Fibroblast of pulmonary artery (primary cell): Measurements from ENCODE around the gene ILRUN.
"Not testable (repeated sequence)": the region's sequence is repeated elsewhere in the genome, so short reads cannot be mapped to it uniquely, and the experiment has no call there.

Experiments used
- DNase-seq: peaks from one replicate; pipeline ENCODE4 v3.0.0-alpha.2; 2010; ENCODE audit warnings: low read depth
- H3K4me3 ChIP-seq: replicated peaks from 2 replicates; pipeline ENCODE4 v1.5.1; 2011; ENCODE audit warnings: low read depth, mild to moderate bottlenecking, control low read depth, low read length, moderate library complexity
- TF ChIP-seq, protein P1 (sequence below): IDR thresholded peaks from 2 replicates; pipeline ENCODE4 v1.5.1; 2011; ENCODE audit warnings: mild to moderate bottlenecking, control low read depth, low read length, inconsistent platforms; ENCODE audit errors: missing control alignments

Gene ILRUN

DNA sequence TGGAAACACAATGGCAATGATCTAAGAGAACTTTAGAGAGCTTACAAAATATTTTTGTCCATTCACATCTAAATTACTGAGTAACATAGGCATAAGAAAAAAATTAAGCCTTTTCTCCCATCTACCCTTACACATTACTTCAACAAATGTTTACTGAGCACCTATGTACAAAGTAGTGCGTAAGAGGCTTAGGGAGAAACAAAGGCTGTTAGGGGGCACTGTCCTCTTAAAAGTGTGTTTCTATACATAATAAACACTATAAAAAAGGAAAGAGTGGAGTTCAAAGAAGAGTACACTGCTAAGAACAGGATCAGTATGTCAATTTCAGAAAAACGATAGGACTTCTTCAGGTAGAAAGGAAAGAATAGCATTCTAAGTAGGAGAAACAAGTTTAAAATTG lies 12.2 kb downstream of the ILRUN start:
- DNase-seq: no peak
- TF ChIP-seq, protein P1, sequence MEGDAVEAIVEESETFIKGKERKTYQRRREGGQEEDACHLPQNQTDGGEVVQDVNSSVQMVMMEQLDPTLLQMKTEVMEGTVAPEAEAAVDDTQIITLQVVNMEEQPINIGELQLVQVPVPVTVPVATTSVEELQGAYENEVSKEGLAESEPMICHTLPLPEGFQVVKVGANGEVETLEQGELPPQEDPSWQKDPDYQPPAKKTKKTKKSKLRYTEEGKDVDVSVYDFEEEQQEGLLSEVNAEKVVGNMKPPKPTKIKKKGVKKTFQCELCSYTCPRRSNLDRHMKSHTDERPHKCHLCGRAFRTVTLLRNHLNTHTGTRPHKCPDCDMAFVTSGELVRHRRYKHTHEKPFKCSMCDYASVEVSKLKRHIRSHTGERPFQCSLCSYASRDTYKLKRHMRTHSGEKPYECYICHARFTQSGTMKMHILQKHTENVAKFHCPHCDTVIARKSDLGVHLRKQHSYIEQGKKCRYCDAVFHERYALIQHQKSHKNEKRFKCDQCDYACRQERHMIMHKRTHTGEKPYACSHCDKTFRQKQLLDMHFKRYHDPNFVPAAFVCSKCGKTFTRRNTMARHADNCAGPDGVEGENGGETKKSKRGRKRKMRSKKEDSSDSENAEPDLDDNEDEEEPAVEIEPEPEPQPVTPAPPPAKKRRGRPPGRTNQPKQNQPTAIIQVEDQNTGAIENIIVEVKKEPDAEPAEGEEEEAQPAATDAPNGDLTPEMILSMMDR: no peak
- H3K4me3 ChIP-seq: no peak overlapping the region

DNA sequence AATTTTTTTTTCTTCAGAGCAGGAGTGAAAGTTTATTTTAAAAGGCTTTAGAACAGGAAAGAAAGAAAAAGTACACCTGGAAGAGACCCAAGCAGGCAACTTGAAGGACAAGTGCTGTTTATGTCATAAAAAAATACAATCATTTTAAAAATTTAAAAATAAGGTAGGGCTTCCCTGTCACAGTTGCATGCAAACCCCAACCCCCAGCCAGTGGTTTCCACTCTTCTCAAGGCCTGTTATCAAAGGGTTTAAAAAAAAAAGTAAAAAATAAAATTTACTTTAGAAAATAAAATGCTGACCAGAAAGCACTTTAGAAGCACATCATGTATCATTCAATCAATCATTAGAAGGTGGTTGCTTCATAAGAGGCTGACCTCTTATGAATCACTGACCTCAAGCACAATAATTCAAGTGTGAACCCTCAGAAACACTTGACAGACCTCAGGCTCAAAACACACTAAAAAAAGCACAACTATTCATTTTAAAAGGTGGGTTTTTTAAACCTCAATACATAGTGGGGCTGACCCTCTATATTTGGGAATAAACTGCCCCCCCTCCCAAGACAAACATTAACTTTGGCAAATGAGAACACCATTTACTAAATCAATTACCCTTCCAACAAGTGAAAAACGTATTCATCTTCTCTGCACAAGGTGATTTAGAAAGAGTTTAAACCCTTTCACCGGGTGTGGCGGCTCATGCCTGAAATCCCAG lies 15.6 kb downstream of the ILRUN start:
- TF ChIP-seq, protein P1: no peak
- DNase-seq: peak; percentile 34
- no peak overlapping the region for H3K4me3 ChIP-seq

- DNase-seq, H3K4me3 ChIP-seq: not testable (repeated sequence)
Measured at GRCh38 chr6:34680313-34680712, 16.3 kb downstream of the ILRUN start.

- TF ChIP-seq, protein P1: no peak
- DNase-seq: peak; percentile 49
- no peak overlapping the region for H3K4me3 ChIP-seq
Measured at GRCh38 chr6:34679552-34680253, 16.9 kb downstream of the ILRUN start.

DNA sequence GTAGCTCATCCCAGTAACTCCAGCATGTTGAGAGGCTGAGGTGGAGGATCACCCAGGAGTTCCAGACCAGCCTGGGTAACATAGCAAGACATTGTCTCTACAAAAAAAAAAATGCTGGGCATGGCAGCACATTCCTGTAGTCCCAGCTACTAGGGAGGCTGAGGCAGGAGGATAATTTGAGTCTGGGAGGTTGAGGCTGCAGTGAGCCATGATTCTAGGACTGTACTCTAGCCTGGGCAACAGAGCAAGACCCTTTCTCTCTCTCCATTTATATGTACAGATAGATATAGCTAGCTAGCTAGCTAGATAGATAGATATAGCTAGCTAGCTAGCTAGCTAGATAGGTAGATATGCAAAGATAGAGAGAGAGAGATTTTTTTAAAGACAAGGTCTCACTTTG lies 20.4 kb downstream of the ILRUN start:
- DNase-seq: no peak
- no peak overlapping the region for H3K4me3 ChIP-seq
- TF ChIP-seq, protein P1: no peak

- DNase-seq, H3K4me3 ChIP-seq: not testable (repeated sequence)
Measured at GRCh38 chr6:34674930-34675329, 21.6 kb downstream of the ILRUN start.

- DNase-seq: no peak
- TF ChIP-seq, protein P1: no peak
- no peak overlapping the region for H3K4me3 ChIP-seq
Measured at GRCh38 chr6:34674268-34674639, 22.3 kb downstream of the ILRUN start.

DNA sequence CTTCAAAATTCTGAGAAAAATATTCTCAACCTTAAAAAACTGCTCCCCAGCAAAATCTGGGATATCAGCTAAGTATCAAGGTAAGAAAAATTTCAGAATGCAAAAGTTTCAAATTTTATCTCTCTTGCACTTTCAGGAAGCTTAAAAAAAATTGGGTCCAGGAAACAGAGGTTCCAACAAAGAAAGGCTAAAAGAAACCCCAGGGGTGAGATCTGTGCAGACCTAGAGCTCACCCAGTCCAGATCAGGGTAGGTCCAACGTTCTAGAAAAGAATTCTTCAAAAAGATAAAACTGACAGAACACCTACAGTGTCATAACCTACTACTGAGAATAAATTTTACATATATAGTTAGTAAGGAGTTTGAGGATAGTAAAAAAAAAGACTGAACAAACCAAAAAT lies 23.5 kb downstream of the ILRUN start:
- no peak overlapping the region for H3K4me3 ChIP-seq
- TF ChIP-seq, protein P1: no peak
- DNase-seq: no peak
